GM10266 (cell line): ENCODE measurements around the gene DHRSX.
"Not testable (repeated sequence)": the region's sequence is repeated elsewhere in the genome, so short reads cannot be mapped to it uniquely, and the experiment has no call there.

Experiments used
- DNase-seq: peaks from one replicate; pipeline ENCODE4 v3.0.0; 2012; ENCODE audit errors: extremely low spot score
- CTCF ChIP-seq: IDR thresholded peaks from 2 replicates; pipeline ENCODE4 v1.5.1; 2012; ENCODE audit warnings: mild to moderate bottlenecking, low read depth; ENCODE audit not compliant: control insufficient read depth, insufficient read depth; ENCODE audit errors: missing control alignments

The DHRSX gene

GRCh38 chrX:2261831-2262667, 238.7 kb downstream of the DHRSX start:
- TF ChIP-seq CTCF = no peak
- DNase-seq = no peak

- no peak for DNase-seq
- no peak for TF ChIP-seq CTCF
These were observed 248.3 kb downstream of the DHRSX start for GRCh38 chrX:2252331-2253065.

GRCh38 chrX:2251211-2251610, 249.6 kb downstream of the DHRSX start:
- TF ChIP-seq CTCF = no peak
- no peak for DNase-seq

GRCh38 chrX:2243913-2244460, 256.8 kb downstream of the DHRSX start:
- DNase-seq = no peak
- no peak for TF ChIP-seq CTCF

GRCh38 chrX:2242980-2243379, 257.8 kb downstream of the DHRSX start:
- TF ChIP-seq CTCF = no peak
- DNase-seq = no peak

- TF ChIP-seq CTCF = no peak
- no peak for DNase-seq
These were observed 258.4 kb downstream of the DHRSX start for GRCh38 chrX:2242326-2242725.

- DNase-seq = not testable (repeated sequence)
These were observed 259.3 kb downstream of the DHRSX start for GRCh38 chrX:2241496-2241895.

- not testable (repeated sequence) for DNase-seq
These were observed 260.0 kb downstream of the DHRSX start for GRCh38 chrX:2240761-2241160.
